T-helper 2 cell treated with Interferon-gamma antibody and Interleukin-4, amounts not matched to agents 5 μg/mL and 100 μg/mL, for 36 hours (primary cell): Measurements from ENCODE around the gene USP22.

ENCODE experiments used
- DNase-seq: peaks from one replicate; pipeline ENCODE4 v3.0.0; 2021; ENCODE audit warnings: low spot score
- H3K27ac Mint-ChIP-seq: one replicate; pipeline ENCODE4 v1.8.0; 2021; ENCODE audit warnings: mild to moderate bottlenecking, mixed read lengths
- H3K27me3 Mint-ChIP-seq: one replicate; pipeline ENCODE4 v1.8.0; 2021; ENCODE audit warnings: low read depth, mixed read lengths
- H3K36me3 Mint-ChIP-seq: one replicate; pipeline ENCODE4 v1.8.0; 2021; ENCODE audit warnings: low read depth, mixed read lengths
- H3K4me1 Mint-ChIP-seq: one replicate; pipeline ENCODE4 v1.8.0; 2021; ENCODE audit warnings: low read depth, mixed read lengths
- H3K4me3 Mint-ChIP-seq: one replicate; pipeline ENCODE4 v1.8.0; 2022; ENCODE audit warnings: mild to moderate bottlenecking, moderate library complexity, mixed read lengths
- H3K9me3 Mint-ChIP-seq: one replicate; pipeline ENCODE4 v1.8.0; 2021; ENCODE audit warnings: mixed read lengths

The USP22 gene

GRCh38 chr17:20968913-20969616 is 73.7 kb downstream of the USP22 start:
- Mint-ChIP-seq H3K27me3 (peaks cover 10% of the 10 kb centered on the region), H3K4me3 (no peak overlapping the region), H3K36me3 (no peaks in the 10 kb centered on the region), H3K27ac (no peak overlapping the region), H3K4me1 (no peaks in the 10 kb centered on the region), H3K9me3 (no peaks in the 10 kb centered on the region)
- DNase-seq, result no peak

GRCh38 chr17:20967776-20968175 is 75.0 kb downstream of the USP22 start:
- no peak for DNase-seq
- Mint-ChIP-seq H3K4me1 (no peaks in the 10 kb centered on the region), H3K36me3 (no peaks in the 10 kb centered on the region), H3K9me3 (no peaks in the 10 kb centered on the region), H3K4me3 (no peak overlapping the region), H3K27ac (no peak overlapping the region), H3K27me3 (peaks cover 8% of the 10 kb centered on the region)

- no peak overlapping the region for H3K27ac Mint-ChIP-seq
Observed at GRCh38 chr17:20966870-20967269, 75.9 kb downstream of the USP22 start.

GRCh38 chr17:20965492-20965891 is 77.3 kb downstream of the USP22 start:
- Mint-ChIP-seq H3K4me1 (no peaks in the 10 kb centered on the region), H3K4me3 (no peak overlapping the region), H3K27me3 (peaks cover 10% of the 10 kb centered on the region), H3K36me3 (no peaks in the 10 kb centered on the region), H3K27ac (no peak overlapping the region), H3K9me3 (no peaks in the 10 kb centered on the region)
- no peak for DNase-seq

More at GRCh38 chr17:20966870-20967269, 75.9 kb downstream of the USP22 start:
- Mint-ChIP-seq H3K4me3 (no peak overlapping the region), H3K9me3 (no peaks in the 10 kb centered on the region), H3K36me3 (no peaks in the 10 kb centered on the region), H3K27me3 (peaks cover 10% of the 10 kb centered on the region), H3K4me1 (no peaks in the 10 kb centered on the region)
- DNase-seq, result no peak

GRCh38 chr17:20961586-20961985 is 81.2 kb downstream of the USP22 start:
- H3K27ac Mint-ChIP-seq, result no peak overlapping the region
- H3K9me3 Mint-ChIP-seq, result no peaks in the 10 kb centered on the region
- H3K27me3 Mint-ChIP-seq, result peaks cover 29% of the 10 kb centered on the region
- H3K36me3 Mint-ChIP-seq, result no peaks in the 10 kb centered on the region
- DNase-seq, result no peak
- H3K4me1 Mint-ChIP-seq, result no peaks in the 10 kb centered on the region
- H3K4me3 Mint-ChIP-seq, result no peak overlapping the region

GRCh38 chr17:20960871-20961270 is 81.9 kb downstream of the USP22 start:
- Mint-ChIP-seq H3K27me3 (peaks cover 29% of the 10 kb centered on the region), H3K27ac (no peak overlapping the region), H3K4me1 (no peaks in the 10 kb centered on the region), H3K9me3 (no peaks in the 10 kb centered on the region), H3K4me3 (no peak overlapping the region), H3K36me3 (no peaks in the 10 kb centered on the region)
- no peak for DNase-seq

GRCh38 chr17:20955427-20956323 is 87.1 kb downstream of the USP22 start:
- no peak overlapping the region for H3K4me3 Mint-ChIP-seq
- no peaks in the 10 kb centered on the region for H3K36me3 Mint-ChIP-seq
- DNase-seq, result no peak
- no peak overlapping the region for H3K27ac Mint-ChIP-seq
- H3K27me3 Mint-ChIP-seq, result peaks cover 26% of the 10 kb centered on the region
- H3K4me1 Mint-ChIP-seq, result no peaks in the 10 kb centered on the region
- H3K9me3 Mint-ChIP-seq, result no peaks in the 10 kb centered on the region

- DNase-seq, result no peak
- H3K9me3 Mint-ChIP-seq, result no peaks in the 10 kb centered on the region
- no peak overlapping the region for H3K27ac Mint-ChIP-seq
- no peaks in the 10 kb centered on the region for H3K36me3 Mint-ChIP-seq
- H3K27me3 Mint-ChIP-seq, result peaks cover 30% of the 10 kb centered on the region
- H3K4me3 Mint-ChIP-seq, result no peak overlapping the region
- no peaks in the 10 kb centered on the region for H3K4me1 Mint-ChIP-seq
Observed at GRCh38 chr17:20954794-20955193, 88.0 kb downstream of the USP22 start.

GRCh38 chr17:20952183-20952582 is 90.6 kb downstream of the USP22 start:
- Mint-ChIP-seq H3K27me3 (peaks cover 19% of the 10 kb centered on the region), H3K27ac (no peak overlapping the region), H3K4me3 (no peak overlapping the region), H3K9me3 (no peaks in the 10 kb centered on the region), H3K4me1 (peaks cover 1% of the 10 kb centered on the region), H3K36me3 (no peaks in the 10 kb centered on the region)
- no peak for DNase-seq
